Activated CD8-positive, alpha-beta memory T cell treated with anti-CD3 and anti-CD28 coated beads, Interleukin-2, amount 10 ng/mL, durations not matched to agents 7 days and 5 days (primary cell): Measurements from ENCODE around the gene PARP1. TPM values are rescaled to one million over a fixed set of nuclear protein-coding genes. Genes with fewer than 3 reads are reported as not detected.

ENCODE experiments used
- ATAC-seq: fragments of 150-1000 bp; cut with Tn5 transposase; one replicate; pipeline ENCODE4 v1.10.0; 2021; ENCODE audit warnings: moderate library complexity
- CTCF ChIA-PET: fragments of 350-600 bp; sonication (Branson Sonifier 250); formaldehyde crosslinking; loops from one replicate; lab custom pipeline; 2021; ENCODE audit warnings: antibody characterized with exemption; lab: Charles Lee
- DNase-seq: peaks from one replicate; pipeline ENCODE4 v3.0.0-alpha.2; 2020
- H3K27ac Mint-ChIP-seq: one replicate; pipeline ENCODE4 v1.8.0; 2021; ENCODE audit warnings: mild to moderate bottlenecking, mixed read lengths
- H3K27me3 Mint-ChIP-seq: one replicate; pipeline ENCODE4 v1.8.0; 2021; ENCODE audit warnings: mixed read lengths
- H3K36me3 Mint-ChIP-seq: one replicate; pipeline ENCODE4 v1.8.0; 2021; ENCODE audit warnings: mild to moderate bottlenecking, mixed read lengths
- H3K4me1 Mint-ChIP-seq: one replicate; pipeline ENCODE4 v1.8.0; 2021; ENCODE audit warnings: mixed read lengths
- H3K4me3 Mint-ChIP-seq: one replicate; pipeline ENCODE4 v1.8.0; 2021; ENCODE audit warnings: mild to moderate bottlenecking, moderate library complexity, mixed read lengths
- H3K9me3 Mint-ChIP-seq: one replicate; pipeline ENCODE4 v1.8.0; 2022; ENCODE audit warnings: low read depth, mixed read lengths
- total RNA-seq, 2 experiments: library from RNA; stranded (reverse); gene quantifications; one replicate each; pipeline ENCODE4 v1.2.3, GENCODE V29; 2021

PARP1 gene
- total RNA-seq, 2 experiments from 2014 or later, result 185 to 207 TPM

DNA sequence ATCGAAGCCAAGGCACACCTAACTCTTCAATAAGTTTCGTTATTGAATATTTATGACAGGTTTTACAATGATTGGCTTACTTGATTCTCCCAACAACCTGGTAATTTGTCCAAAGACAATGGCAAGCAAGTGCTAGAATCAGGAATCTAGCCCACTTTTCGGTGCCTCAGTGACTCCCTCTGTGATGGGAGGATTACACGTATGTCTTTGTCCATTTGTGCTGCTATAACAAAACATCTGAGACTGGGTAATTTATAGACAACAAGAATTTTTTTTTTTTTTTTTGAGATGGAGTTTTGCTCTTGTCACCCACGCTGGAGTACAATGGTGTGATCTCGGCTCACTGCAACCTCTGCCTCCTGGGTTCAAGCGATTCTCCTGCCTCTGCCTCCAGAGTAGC lies 96.5 kb downstream of the PARP1 start:
- H3K36me3 Mint-ChIP-seq, result no peaks in the 10 kb centered on the region
- H3K27ac Mint-ChIP-seq, result no peak overlapping the region
- peaks cover 18% of the 10 kb centered on the region for H3K4me1 Mint-ChIP-seq
- no peaks in the 10 kb centered on the region for H3K9me3 Mint-ChIP-seq
- ATAC-seq (no peak), DNase-seq (no peak)
- CTCF ChIA-PET, result interaction anchor here (1.1 to 4.9 kb wide), 4 partner anchors 9 to 185 kb away, joined by 3 to 37 read pairs (median 13); no protein-coding TSS in a partner anchor
- peaks cover 40% of the 10 kb centered on the region for H3K27me3 Mint-ChIP-seq
- H3K4me3 Mint-ChIP-seq, result no peak overlapping the region

Other genes starting within 250 kb of the PARP1 start
- 10 to 100 TPM; 19.4 to 20.0 TPM for gene ACBD3, start 221.4 kb downstream of the PARP1 start, total RNA-seq
- gene MIXL1, start 184.4 kb downstream of the PARP1 start, total RNA-seq, result not detected
- 10 to 100 TPM; 10.8 to 14.3 TPM for gene LIN9, start 98.9 kb downstream of the PARP1 start, total RNA-seq
- gene STUM, start 140.7 kb upstream of the PARP1 start, total RNA-seq, result not detected